ENCODE measurements around the gene CLIC1.

GRCh38 chr6:31736021-31736767, at the start of gene CLIC1:
- TF ChIP-seq CTCF (conservative IDR thresholded peaks at IDR 0.05 in 1 of 2, IDR thresholded peaks at IDR 0.05 in 1 of 2; ENCODE audit: extremely low read depth in 1 of 2, insufficient read depth in 1 of 2, low read depth in 1 of 2, low read length in 2 of 2) = no peak
- no peak for TF ChIP-seq EZH2 (IDR thresholded peaks at IDR 0.05; ENCODE audit: borderline replicate concordance, low read length)

Data from mammary epithelial cell (primary cell).